ENCODE data around the gene DENND10. TPM values are rescaled to one million over a fixed set of nuclear protein-coding genes. Genes with fewer than 3 reads are reported as not detected.
A peak's percentile ranks its signal among the peaks of the same experiment; 100 is the strongest.

The DENND10 gene
- total and polyA plus RNA-seq, 2 donors (not counting 3 experiments of a cell fraction or from before 2014, with no cell fraction given): 39.1 to 50.1 TPM

DNA sequence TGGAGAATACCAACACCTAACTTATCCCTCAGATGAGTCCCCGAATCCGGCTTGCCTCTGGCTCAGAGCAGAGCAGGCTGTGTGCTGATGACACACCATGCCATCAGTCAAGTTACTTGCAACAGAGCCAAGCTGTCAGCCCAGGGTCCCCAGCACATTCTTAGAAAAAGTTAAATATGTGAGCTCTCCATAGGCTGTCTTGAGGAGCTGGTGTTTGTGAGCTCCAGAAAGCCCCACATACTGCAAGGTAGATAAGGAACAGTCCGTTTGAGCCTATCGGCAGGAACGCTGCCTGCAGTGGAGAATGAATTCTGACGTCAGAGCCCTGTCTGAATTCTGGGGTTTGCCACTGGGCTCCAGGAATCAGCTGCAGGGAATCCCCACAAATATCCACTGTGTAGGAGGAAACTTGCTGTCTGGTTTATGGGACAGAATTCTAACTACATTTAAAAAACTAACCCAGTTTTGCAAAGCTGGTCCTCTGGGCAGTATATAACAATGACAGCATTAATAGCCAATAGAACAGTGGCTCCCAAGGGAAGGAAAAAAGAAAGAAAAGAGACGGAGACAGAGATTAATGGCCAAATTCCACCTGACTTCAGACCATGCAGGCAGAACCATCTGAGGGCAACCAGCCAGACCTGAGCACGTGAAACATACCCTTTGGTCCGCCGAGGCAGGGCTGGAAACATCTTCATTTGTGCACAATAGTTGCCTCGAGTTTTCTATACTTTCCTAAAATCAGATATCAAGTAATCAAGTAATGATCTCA is 58.0 kb downstream of the DENND10 start:
- Histone ChIP-seq H3K36me3 (ENCODE audit: control insufficient read depth in 2 of 2, extremely low read depth in 1 of 2, insufficient read depth in 2 of 2, low read length in 2 of 2) (peaks cover 0 to 2% of the 10 kb centered on the region in 2 experiments), H3K4me3 (replicated peaks in 1 of 3; ENCODE audit: insufficient read depth in 1 of 3, low read depth in 1 of 3, low read length in 3 of 3) (no peak overlapping the region), H3K4me1 (ENCODE audit: control insufficient read depth, extremely low read depth, insufficient read depth, low read length) (peaks cover 19% of the 10 kb centered on the region), H3K79me2 (ENCODE audit: control insufficient read depth, insufficient read depth, low read length) (no peaks in the 10 kb centered on the region), H3K9ac (replicated peaks; ENCODE audit: extremely low read depth, insufficient read depth, low read length) (no peak overlapping the region), H3K4me2 (ENCODE audit: insufficient read depth, low read length) (no peak overlapping the region), H2AFZ (ENCODE audit: low read depth, low read length) (no peak overlapping the region), H3K27ac (ENCODE audit: insufficient read depth, low read depth, low read length) (no peak overlapping the region), H3K9me3 (replicated peaks; ENCODE audit: control insufficient read depth, insufficient read depth, low read length) (no peaks in the 10 kb centered on the region), H3K9me1 (replicated peaks; ENCODE audit: control insufficient read depth, extremely low read depth, insufficient read depth, low read length) (no peaks in the 10 kb centered on the region), H4K20me1 (replicated peaks; ENCODE audit: control insufficient read depth, extremely low read depth, insufficient read depth, low read length) (no peaks in the 10 kb centered on the region), H3K27me3 (ENCODE audit: control insufficient read depth in 2 of 2, insufficient read depth in 2 of 2, low read length in 2 of 2) (no peaks in the 10 kb centered on the region)
- dilution Hi-C loops (cut with MboI; ENCODE audit: extremely low pct_ligation_motif_present, low sequenced_read_pairs) (no loop called here), intact Hi-C loops (cut with micrococcal nuclease) (no loop called here)
- POLR2A ChIA-PET: no interaction called here
- DNase-seq (ENCODE audit: low read depth, low spot score) (no peak), FAIRE-seq (peak; percentile 24)
- BruUV-seq (replicated peaks): no TSS peak
- CTCF ChIA-PET: interaction anchor here (1.1 to 1.6 kb wide), 3 partner anchors 11 to 328 kb away, joined by 3 to 4 read pairs (median 3); no protein-coding TSS in a partner anchor
- no peak for TF ChIP-seq POLR2AphosphoS5 (IDR thresholded peaks at IDR 0.05; ENCODE audit: insufficient read depth, low read depth, low read length)

DNA sequence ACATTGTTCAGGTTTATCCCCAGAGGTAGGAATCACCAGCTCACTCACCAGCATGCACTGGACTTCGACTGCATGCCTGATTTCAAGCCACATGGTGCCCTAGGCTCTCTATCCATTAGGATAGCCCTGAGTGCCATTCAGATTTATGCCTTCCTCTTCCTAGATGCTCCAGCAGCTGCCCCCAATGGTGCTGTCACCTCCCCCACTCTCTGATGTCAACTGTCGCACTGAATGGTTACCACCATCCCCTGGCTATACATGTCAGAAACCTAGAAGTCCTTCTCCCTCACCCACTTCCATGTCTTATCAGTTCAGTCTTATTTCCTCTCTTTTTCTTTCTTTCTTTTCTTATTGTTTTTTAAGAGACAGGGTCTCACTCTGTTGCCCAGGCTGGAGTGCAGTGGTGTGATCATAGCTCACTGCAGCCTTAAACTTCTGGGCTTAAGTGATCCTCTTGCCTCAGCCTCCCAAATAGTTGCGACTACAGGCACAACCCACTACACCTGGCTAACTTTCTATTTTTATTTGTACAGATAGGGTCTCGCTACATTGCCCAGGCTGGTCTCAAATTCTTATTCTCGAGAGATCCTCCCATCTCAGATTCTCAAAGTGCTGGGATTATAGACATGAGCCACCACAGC is 58.7 kb downstream of the DENND10 start:
- H3K27ac ChIP-seq (ENCODE audit: insufficient read depth, low read depth, low read length): no peak overlapping the region
- H3K9me3 ChIP-seq (replicated peaks; ENCODE audit: control insufficient read depth, insufficient read depth, low read length): no peaks in the 10 kb centered on the region
- no peak overlapping the region for H3K9ac ChIP-seq (replicated peaks; ENCODE audit: extremely low read depth, insufficient read depth, low read length)
- POLR2A ChIA-PET: no interaction called here
- TF ChIP-seq, protein P1, sequence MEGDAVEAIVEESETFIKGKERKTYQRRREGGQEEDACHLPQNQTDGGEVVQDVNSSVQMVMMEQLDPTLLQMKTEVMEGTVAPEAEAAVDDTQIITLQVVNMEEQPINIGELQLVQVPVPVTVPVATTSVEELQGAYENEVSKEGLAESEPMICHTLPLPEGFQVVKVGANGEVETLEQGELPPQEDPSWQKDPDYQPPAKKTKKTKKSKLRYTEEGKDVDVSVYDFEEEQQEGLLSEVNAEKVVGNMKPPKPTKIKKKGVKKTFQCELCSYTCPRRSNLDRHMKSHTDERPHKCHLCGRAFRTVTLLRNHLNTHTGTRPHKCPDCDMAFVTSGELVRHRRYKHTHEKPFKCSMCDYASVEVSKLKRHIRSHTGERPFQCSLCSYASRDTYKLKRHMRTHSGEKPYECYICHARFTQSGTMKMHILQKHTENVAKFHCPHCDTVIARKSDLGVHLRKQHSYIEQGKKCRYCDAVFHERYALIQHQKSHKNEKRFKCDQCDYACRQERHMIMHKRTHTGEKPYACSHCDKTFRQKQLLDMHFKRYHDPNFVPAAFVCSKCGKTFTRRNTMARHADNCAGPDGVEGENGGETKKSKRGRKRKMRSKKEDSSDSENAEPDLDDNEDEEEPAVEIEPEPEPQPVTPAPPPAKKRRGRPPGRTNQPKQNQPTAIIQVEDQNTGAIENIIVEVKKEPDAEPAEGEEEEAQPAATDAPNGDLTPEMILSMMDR (IDR thresholded peaks at IDR 0.05; ENCODE audit: extremely low read depth in 1 of 2, insufficient read depth in 1 of 2, low read depth in 1 of 2, low read length in 2 of 2): no peak
- no peak for TF ChIP-seq MYC (IDR thresholded peaks at IDR 0.05; ENCODE audit: low read depth, low read length)
- TF ChIP-seq POLR2AphosphoS5 (IDR thresholded peaks at IDR 0.05; ENCODE audit: insufficient read depth, low read depth, low read length): no peak
- TF ChIP-seq JUN (IDR thresholded peaks at IDR 0.05; ENCODE audit: borderline replicate concordance, insufficient read depth, insufficient read length, low read depth): no peak
- no peak for TF ChIP-seq EZH2 (IDR thresholded peaks at IDR 0.05; ENCODE audit: borderline replicate concordance, low read depth, low read length, severe bottlenecking)
- no peak for TF ChIP-seq FOS (IDR thresholded peaks at IDR 0.05; ENCODE audit: borderline replicate concordance, insufficient read depth, low read length)
- TF ChIP-seq, protein P2, sequence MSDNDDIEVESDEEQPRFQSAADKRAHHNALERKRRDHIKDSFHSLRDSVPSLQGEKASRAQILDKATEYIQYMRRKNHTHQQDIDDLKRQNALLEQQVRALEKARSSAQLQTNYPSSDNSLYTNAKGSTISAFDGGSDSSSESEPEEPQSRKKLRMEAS (IDR thresholded peaks at IDR 0.05; ENCODE audit: insufficient read depth, insufficient read length): no peak
- TF ChIP-seq GATA2 (IDR thresholded peaks at IDR 0.05; ENCODE audit: insufficient read depth, insufficient read length, low read depth, low read length): no peak
- no peak for TF ChIP-seq POLR2A (IDR thresholded peaks at IDR 0.05; ENCODE audit: low read depth, low read length)
- no peaks in the 10 kb centered on the region for H3K9me1 ChIP-seq (replicated peaks; ENCODE audit: control insufficient read depth, extremely low read depth, insufficient read depth, low read length)
- BruUV-seq (replicated peaks): no TSS peak
- H3K79me2 ChIP-seq (ENCODE audit: control insufficient read depth, insufficient read depth, low read length): no peaks in the 10 kb centered on the region
- H3K4me1 ChIP-seq (ENCODE audit: control insufficient read depth, extremely low read depth, insufficient read depth, low read length): peaks cover 24% of the 10 kb centered on the region
- dilution Hi-C loops (cut with MboI; ENCODE audit: extremely low pct_ligation_motif_present, low sequenced_read_pairs) (no loop called here), intact Hi-C loops (cut with micrococcal nuclease) (no loop called here)
- FAIRE-seq: no peak
- H3K4me3 ChIP-seq (replicated peaks in 1 of 3; ENCODE audit: insufficient read depth in 1 of 3, low read depth in 1 of 3, low read length in 3 of 3): no peak overlapping the region
- CTCF ChIA-PET: interaction anchor here (4.1 kb wide), 1 partner anchor 283 kb away, joined by 12 read pairs; no protein-coding TSS in a partner anchor
- H3K4me2 ChIP-seq (ENCODE audit: insufficient read depth, low read length): no peak overlapping the region
- no peaks in the 10 kb centered on the region for H3K27me3 ChIP-seq (ENCODE audit: control insufficient read depth in 2 of 2, insufficient read depth in 2 of 2, low read length in 2 of 2)
- peaks cover 2% of the 10 kb centered on the region in 2 experiments for H3K36me3 ChIP-seq (ENCODE audit: control insufficient read depth in 2 of 2, extremely low read depth in 1 of 2, insufficient read depth in 2 of 2, low read length in 2 of 2)
- no peak overlapping the region for H2AFZ ChIP-seq (ENCODE audit: low read depth, low read length)
- H4K20me1 ChIP-seq (replicated peaks; ENCODE audit: control insufficient read depth, extremely low read depth, insufficient read depth, low read length): no peaks in the 10 kb centered on the region
- no peak for DNase-seq (ENCODE audit: low read depth, low spot score)
